Ramos (cell line): ENCODE measurements around the gene TRAK1.

ENCODE experiments used
- in situ Hi-C: fragments of 300-500 bp; cut with MboI; formaldehyde crosslinking; loops from one replicate; pipeline ENCODE4 v1.14.3; 2022; ENCODE audit warnings: low sequenced_read_pairs; ENCODE audit not compliant: unreplicated experiment

Gene TRAK1

GRCh38 chr3:42148086-42148848 lies 57.1 kb downstream of the TRAK1 start:
- in situ Hi-C loops: no loop called here

- in situ Hi-C loops: no loop called here
Observed at GRCh38 chr3:42148982-42149432, 57.9 kb downstream of the TRAK1 start.

- in situ Hi-C loops: no loop called here
Observed at GRCh38 chr3:42149532-42149931, 58.4 kb downstream of the TRAK1 start.

GRCh38 chr3:42149975-42150374 lies 58.8 kb downstream of the TRAK1 start:
- in situ Hi-C loops: no loop called here

GRCh38 chr3:42151596-42152168 lies 60.5 kb downstream of the TRAK1 start:
- in situ Hi-C loops: no loop called here

GRCh38 chr3:42152193-42152592 lies 61.0 kb downstream of the TRAK1 start:
- in situ Hi-C loops: no loop called here

- in situ Hi-C loops: no loop called here
Observed at GRCh38 chr3:42153039-42153438, 61.9 kb downstream of the TRAK1 start.

- in situ Hi-C loops: no loop called here
Observed at GRCh38 chr3:42157540-42158538, 66.7 kb downstream of the TRAK1 start.

GRCh38 chr3:42159147-42159546 lies 68.0 kb downstream of the TRAK1 start:
- in situ Hi-C loops: no loop called here

GRCh38 chr3:42159706-42160472 lies 68.7 kb downstream of the TRAK1 start:
- in situ Hi-C loops: no loop called here

GRCh38 chr3:42161050-42161935 lies 70.1 kb downstream of the TRAK1 start:
- in situ Hi-C loops: no loop called here

- in situ Hi-C loops: no loop called here
Observed at GRCh38 chr3:42162462-42162861, 71.3 kb downstream of the TRAK1 start.

- in situ Hi-C loops: no loop called here
Observed at GRCh38 chr3:42163622-42164244, 72.6 kb downstream of the TRAK1 start.

GRCh38 chr3:42164656-42165055 lies 73.5 kb downstream of the TRAK1 start:
- in situ Hi-C loops: no loop called here

- in situ Hi-C loops: no loop called here
Observed at GRCh38 chr3:42165211-42165610, 74.1 kb downstream of the TRAK1 start.

GRCh38 chr3:42166214-42166613 lies 75.1 kb downstream of the TRAK1 start:
- in situ Hi-C loops: no loop called here

- in situ Hi-C loops: no loop called here
Observed at GRCh38 chr3:42166662-42167300, 75.6 kb downstream of the TRAK1 start.

- in situ Hi-C loops: no loop called here
Observed at GRCh38 chr3:42169579-42170120, 78.5 kb downstream of the TRAK1 start.
